Activated CD8-positive, alpha-beta memory T cell treated with anti-CD3 and anti-CD28 coated beads for 24 hours (primary cell): Measurements from ENCODE around the gene MZT2A.
"Not testable (repeated sequence)": the region's sequence is repeated elsewhere in the genome, so short reads cannot be mapped to it uniquely, and the experiment has no call there.

Experiments used
- DNase-seq: peaks from one replicate; pipeline ENCODE4 v3.0.0-alpha.2; 2020

The MZT2A gene

GRCh38 chr2:131445896-131446295, 46.3 kb downstream of the MZT2A start:
- no peak for DNase-seq

GRCh38 chr2:131445515-131445797, 46.7 kb downstream of the MZT2A start:
- not testable (repeated sequence) for DNase-seq

GRCh38 chr2:131444736-131445514, 47.3 kb downstream of the MZT2A start:
- DNase-seq = not testable (repeated sequence)

- DNase-seq = not testable (repeated sequence)
These were observed 51.3 kb downstream of the MZT2A start for GRCh38 chr2:131440742-131441468.
